ENCODE results near the gene GRIK2.

The GRIK2 gene

DNA sequence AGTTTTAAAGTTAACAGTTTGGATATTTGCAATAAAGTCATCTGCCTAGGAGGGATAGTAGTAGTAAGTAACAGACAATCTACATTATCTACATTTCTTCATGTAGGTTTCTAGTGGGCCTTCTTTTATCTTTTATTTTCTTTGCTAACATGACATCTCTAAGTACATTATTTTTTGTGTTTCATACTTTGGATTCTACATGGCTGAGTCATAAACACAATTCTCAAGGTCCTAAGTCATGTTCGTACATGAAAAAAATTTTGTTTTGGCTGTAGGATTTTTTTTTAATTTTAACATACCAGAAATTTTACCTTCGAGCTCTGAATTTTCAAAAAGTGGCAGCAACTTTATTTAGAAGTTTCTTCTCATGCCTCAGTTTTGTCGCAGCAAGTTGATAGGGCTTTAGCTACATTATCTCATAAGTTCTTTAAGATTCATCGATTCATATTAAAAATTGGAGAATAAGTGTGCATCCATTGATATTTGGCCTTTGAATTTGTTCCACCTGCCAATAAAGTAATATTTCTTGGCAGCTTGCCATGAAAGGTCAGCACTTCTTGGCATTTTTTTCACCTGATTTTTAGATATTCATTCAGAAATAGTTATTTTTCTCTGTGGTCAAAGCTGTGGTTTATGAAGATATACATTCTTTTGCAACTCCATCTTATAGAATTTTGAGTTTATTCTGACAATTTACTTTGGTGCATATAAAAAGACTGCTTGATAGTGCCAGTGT is 146.2 kb downstream of the GRIK2 start:
- no peak for DNase-seq (ENCODE audit: low spot score)

DNA sequence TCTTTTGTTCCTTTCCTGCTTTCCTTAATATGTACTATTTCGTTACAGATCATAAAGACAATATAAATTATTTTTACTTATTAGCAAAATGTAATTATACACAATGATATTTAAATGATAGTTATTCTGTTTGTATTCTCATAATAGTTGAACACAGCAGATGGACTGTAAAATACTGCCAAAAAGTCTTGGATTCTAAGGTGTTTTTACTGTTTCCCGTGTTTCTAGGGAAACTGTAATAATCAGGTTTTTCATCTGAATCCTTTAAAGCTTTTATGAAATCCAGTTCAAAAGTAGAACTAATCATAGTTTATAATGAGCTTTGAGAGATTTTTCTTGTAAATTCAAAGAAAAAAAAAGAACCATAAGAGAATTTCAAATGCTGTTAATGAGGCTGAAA is 148.4 kb downstream of the GRIK2 start:
- DNase-seq (ENCODE audit: low spot score): peak; percentile 50

DNA sequence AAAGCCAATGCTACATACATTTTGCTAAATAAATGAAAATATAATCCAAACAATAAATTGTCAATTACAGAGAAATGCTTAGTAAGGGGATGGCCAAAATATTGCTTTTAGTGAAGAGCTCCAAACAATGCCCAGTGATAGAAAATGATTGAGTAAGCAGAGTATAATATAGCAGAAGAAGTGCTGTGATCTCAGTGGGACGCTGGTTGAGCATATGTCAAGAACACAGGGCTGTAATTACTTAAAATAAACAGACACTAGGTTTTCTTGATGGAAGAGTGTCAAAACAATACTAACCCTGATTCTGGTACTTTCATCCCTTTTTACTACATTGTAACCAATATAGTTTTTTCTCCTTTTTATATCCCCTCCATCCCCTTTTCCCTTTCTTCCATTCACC is 150.3 kb downstream of the GRIK2 start:
- peak; percentile 81 for DNase-seq (ENCODE audit: low spot score)

DNA sequence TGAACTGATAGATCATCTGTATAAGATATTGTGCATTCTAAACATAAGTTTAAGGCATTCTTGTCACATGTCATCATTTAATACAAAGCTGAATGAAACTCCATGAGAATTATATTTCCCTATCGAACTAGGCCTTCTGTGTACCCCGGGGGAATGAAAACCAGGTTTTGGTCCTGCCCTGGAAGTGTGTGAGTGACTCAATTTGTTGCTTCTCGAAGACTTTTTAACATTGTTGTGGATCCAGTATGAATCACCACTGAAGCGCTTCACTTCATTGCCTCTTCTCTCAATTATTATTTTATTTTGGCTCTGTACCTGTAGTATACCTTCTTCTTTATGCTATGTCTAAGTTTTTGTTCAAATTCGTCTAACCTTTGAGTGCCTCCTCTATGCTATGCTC is 150.8 kb downstream of the GRIK2 start:
- DNase-seq (ENCODE audit: low spot score): no peak

DNA sequence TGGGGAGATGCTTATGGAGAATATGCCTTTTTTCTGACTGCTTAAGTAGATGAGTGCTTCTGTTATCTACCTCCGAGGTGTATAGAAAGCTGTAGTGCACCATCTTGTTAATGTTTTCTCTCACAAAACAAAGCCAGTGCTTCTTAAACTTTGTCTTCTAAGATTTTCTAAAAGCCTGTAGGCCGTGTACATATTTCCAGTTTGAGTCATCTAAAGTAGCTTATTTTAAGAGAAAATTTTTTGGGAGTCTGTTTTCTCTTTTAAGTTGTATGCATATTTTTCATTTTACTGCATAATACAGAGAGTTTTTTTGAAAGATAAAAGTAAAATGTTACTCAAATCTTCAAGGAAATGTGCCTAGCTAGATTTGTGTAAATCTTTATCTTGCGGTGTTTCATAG is 151.7 kb downstream of the GRIK2 start:
- DNase-seq (ENCODE audit: low spot score): no peak

DNA sequence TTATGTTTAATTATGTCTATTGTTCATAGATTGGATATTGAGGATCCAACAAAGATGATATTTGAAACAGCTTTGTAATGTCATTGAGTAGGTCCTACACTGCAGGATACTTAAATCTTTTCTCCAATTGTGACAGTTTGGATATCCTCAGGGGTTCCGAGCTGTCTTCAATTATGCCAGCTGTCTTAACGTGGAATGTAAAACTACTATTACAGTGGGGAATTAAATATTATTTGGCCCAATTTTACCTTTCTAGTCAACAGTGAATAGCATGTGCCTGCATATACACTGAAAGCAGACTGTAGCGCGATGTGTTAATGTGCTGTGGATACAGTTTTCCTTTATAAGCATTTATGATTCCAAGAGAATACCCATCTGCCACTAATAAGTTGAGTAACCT is 156.9 kb downstream of the GRIK2 start:
- DNase-seq (ENCODE audit: low spot score): peak; percentile 66

DNA sequence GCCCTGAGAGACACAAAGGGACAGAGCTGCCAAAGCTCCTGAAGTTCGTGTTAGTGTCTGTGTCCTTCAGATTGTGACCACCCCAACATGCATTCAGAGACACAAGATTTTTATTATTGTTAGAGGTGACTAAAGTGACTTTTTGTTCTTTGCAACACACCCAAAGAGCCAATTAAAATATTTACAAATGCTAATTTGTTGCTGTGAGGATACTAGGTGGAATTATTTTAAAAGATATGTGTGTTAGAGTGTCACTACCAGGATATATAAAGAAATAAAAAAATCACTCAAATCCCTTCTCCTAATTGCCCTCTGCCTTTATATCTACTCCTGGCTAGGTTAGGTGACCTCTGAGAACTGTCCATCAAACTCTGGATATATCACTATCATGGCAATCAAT is 160.7 kb downstream of the GRIK2 start:
- no peak for DNase-seq (ENCODE audit: low spot score)

DNA sequence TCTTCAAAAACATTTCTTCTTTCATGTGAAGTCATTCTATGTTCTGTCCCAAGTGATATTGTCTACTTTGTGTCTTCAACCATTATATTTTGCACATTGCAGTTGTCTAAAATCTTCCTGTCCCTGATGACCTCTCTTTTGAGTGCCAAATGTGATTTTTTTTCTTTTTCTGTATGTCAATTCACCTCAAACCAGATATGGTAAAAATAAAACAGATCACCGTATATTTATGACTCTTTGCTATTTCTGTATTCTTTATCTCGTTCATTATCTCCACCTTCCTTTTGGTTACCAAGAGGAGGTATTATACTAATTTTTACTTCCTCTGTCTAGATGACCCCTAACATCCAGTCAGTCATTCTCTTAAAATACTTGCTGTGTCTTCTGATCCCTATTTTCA is 165.2 kb downstream of the GRIK2 start:
- DNase-seq (ENCODE audit: low spot score): no peak

DNA sequence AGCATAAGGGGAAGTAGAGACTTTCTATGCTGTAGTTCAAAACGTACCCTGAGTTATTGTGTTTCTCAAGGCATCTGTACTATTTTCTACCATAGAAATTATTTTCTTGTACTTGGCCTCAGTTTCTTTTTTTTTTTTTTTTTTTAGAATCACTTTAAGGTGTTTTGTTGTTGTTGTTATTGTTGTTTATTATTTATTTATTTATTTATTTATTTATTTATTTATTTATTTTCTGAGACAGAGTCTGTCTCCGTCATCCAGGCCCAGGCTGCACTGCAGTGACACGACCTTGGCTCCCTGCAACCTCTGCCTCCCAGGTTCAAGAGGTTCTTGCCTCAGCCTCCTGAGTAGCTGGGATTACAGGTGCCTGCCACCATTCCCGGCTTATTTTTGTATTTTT is 179.1 kb downstream of the GRIK2 start:
- no peak for DNase-seq (ENCODE audit: low spot score)

DNA sequence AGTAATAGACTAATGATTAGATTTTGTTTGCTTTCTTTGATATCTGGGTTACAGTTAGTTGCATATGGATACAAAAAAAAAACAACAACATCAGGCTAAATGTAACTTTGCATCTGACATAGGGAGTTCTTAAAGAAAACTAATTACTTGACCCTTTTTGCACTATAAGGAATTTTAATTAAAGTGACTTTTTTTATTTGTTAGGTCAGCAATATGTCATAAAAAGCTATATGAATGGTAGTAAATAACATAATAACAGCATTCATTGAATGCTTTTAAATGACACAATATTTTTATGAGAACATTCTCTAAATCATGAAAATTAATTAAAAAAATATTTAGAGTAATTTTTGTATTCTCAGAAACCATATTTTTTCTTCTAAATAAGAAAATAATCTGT is 183.6 kb downstream of the GRIK2 start:
- DNase-seq (ENCODE audit: low spot score): no peak

DNA sequence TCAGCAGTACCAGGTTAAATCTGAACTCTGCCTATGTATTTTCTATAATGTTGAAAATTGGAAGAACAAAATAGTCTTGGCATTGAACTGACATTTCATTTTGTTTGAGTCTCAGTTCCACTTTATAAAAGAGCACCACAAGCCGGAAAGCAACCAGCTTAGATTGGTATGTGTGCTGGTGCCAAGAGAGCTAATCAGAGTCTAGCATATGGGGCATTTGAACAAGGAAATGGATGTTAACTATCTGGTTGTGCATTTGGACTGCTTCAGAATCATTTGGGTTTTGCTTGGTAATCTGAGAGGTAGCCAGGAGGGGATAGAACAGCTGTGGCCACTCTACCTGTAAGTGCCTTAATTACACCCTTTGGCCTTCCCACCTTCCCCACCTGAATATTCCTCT is 184.8 kb downstream of the GRIK2 start:
- DNase-seq (ENCODE audit: low spot score): peak; percentile 50

DNA sequence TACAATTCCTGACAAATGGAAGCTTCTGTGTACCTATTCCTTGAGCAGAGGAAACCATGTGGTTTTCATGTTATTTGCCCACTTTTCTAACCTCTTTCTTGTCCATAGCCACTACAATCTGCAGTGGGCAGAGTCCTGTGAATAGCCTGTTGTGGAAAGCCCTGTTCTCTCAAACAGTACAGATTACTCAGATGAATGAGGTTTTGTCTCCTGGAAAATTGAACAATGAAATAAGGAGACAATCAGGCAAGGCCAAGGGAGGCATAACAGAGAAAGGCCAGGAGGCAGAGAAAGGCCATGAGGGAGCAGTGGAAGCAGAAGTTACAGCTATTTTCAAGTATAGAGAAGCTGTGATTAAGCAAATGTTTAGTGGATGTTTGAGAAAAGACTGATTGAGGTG is 189.3 kb downstream of the GRIK2 start:
- no peak for DNase-seq (ENCODE audit: low spot score)

DNA sequence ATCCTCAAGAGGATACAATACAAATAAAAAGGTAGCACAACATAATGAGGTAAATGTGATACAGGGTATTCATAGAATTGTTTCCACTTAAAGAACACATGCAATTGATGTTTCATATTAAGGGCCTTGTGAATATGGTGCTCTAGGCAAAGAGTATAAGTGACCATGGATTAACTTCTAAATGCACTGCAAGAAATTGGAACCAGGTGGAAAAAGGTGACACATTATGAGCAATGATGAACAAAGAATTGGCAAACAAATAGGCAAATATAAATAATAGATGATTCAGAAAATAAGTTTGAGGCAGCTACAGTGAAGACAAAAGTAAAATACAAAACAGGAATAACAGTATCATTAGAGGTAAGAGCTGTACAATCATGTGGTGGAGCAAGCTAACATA is 192.0 kb downstream of the GRIK2 start:
- no peak for DNase-seq (ENCODE audit: low spot score)

DNA sequence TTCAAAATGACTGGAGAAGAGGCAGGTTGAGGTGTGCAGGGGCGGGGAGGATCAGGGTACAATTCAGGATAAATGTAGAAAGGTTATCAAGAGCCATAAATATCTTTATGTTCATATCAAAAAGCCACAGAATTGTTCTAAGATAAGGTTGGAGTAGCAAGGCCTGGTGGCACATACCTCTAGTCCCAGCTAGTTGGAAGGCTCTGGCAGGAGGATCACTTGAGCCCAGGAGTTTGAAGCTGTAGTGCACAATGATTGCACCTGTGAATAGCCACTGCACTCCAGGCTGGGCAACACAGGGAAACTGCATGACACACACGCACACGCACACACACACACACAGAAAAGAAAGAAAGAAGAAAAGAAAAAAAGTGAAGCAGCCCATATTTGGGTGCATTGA is 194.8 kb downstream of the GRIK2 start:
- no peak for DNase-seq (ENCODE audit: low spot score)

DNA sequence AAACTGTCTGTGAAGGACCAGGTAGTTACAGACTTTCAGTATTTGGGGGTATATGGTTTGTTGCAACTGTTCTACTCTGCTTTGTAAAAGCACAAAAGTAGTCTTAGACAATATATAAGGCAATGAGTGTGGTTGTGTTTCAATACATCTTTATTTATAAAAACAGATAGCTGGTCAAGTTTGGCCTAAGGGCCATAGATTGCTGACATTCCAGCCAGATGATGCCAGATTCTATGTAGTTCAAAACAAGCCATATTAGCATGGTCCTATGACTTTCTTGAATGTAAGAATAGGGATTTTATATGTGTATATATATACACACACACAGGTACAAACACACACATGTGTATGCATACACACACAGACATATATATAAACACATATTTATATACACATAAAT is 201.8 kb downstream of the GRIK2 start:
- DNase-seq (ENCODE audit: low spot score): no peak

DNA sequence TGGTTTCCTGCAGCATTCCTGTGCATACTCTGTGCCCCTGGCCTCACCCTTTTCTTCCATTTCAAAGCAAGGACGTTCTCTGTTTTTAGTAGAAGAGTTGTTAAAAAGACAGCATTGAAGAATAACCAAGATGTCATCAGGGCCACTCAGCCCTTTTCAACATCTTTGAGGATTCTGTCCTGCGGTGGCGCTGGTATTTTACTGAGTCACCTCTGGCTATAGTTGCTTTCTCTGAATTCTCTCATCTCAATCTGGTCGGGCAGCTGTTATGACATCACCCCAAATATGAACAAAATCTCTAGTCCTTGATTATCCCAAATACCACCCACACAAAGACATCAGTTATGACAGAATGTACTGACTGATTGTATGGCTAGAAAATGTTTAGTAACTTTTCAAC is 204.2 kb downstream of the GRIK2 start:
- no peak for DNase-seq (ENCODE audit: low spot score)

DNA sequence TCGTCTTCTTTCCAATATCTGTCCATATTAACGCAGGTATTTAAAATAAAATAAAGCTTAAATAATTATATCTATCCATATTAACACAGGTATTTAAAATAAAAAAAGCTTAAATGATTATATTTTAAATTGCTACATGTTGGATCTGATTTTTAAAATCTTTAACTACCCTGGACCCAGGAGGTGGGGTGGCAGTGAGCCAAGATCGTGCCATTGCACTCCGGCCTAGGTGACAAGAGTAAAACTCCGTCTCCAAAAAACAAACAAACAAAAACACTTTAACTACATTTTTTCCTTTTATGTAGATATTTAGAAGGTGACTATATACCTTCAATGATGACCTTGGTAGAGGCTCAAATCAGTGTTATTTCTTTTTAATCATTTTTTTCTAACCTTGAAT is 211.9 kb downstream of the GRIK2 start:
- no peak for DNase-seq (ENCODE audit: low spot score)

DNA sequence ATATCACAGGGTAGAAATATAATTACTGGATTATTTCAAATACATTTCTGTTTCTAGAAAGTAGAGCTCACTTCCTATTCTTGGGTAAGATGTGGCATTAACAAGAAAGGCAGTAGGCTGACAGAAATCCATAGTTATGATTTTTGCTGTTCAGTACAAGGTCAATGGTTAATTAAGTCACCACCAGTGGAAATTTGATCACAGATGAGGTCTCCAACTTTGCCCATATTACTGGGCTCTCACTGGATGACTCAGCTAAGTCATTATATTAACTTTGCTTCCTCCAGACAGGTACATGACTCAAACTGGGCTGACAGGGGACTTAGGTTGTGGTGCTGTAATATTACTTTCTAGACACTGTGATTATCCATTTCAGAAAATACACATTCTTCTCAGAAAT is 212.4 kb downstream of the GRIK2 start:
- DNase-seq (ENCODE audit: low spot score): no peak

DNA sequence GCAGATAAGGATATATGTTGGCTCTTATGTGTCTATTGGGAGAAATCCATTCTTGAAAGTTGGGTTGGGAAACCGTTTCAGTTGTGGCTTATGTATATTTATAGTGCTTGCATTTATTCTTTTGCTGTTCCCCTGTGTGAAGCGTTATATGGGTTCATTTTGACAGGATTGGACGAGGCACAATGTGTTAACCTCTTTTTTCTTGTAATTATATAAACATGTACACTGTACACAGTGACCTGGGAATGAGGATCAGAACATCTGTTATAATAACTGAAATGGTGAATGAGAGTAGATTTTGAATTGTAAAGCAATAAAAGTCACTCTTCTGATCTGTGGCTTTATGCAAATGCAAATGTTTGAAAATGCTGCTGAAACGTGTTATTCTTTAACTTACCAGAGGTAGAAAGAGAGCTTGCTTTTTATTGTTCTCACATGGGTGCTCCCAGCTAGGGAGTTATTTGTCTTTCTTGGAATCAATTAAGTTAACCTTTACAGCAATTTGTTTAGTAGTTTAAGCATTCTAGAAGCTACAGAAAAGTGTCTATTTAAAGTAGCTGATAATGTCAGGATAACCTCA is 213.7 kb downstream of the GRIK2 start:
- DNase-seq (ENCODE audit: low spot score): peak; percentile 47

DNA sequence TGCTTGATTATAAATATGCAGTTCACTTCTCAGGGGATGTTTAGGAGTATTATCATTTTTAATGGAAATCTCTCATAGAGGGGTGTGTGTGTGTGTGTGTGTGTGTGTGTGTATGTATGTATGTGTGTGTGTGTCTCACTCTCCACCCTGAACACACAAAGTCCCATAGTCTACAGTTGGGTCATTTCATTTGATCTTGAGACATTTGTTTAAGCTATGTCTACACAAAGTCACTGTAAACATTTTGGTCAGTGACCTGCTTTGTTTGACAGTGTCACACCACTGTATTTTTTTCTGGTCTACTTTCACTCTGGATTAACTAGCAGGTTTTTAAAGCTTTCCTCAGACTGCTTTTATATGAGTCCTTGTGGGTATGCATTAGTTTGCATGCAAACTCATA is 215.2 kb downstream of the GRIK2 start:
- DNase-seq (ENCODE audit: low spot score): no peak

DNA sequence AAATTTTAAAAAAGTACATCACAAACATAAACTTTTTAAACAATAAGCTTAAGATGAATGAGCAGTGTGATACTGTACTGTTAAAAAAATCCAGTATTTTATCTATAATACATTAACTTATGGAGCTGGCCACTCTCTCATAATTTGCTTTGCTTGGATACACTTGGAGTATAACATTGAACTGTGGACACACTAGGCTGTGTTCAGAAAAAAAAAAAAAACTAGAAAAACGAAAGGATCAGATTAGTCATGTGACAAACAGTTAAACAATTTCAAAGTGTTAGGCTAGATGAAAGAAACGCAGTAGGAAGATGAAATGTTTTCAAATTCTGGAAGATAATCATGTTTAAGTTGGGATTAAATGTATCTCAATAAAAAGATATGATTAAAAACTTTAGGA is 220.0 kb downstream of the GRIK2 start:
- DNase-seq (ENCODE audit: low spot score): no peak

DNA sequence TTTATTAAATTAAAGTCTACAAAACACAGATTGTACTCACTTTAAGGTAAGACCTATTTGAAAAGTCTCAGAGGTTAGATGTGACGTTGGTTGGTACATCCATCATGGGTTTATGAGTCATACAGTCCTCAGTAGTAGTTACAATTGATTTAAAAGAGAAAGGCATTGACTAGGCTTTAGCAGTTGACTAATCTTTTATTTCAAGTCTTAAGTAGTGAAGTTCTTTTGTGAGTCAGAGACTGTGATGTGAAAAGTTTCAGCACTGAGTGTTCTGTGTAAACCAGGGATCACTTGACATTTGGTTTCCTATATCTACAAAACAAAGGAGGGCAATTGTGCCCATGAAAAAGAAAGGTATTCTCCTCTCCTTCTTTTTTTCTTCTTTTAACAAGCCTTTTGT is 221.3 kb downstream of the GRIK2 start:
- DNase-seq (ENCODE audit: low spot score): no peak

DNA sequence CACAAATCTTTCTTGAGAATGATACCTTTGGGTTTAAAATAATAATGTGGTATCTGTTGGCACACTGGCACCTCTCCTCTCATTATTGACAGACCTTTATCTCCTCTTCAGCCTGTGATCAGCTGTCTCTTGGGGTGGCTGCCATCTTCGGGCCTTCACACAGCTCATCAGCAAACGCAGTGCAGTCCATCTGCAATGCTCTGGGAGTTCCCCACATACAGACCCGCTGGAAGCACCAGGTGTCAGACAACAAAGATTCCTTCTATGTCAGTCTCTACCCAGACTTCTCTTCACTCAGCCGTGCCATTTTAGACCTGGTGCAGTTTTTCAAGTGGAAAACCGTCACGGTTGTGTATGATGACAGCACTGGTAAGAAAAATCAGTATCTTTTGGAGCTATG is 232.8 kb downstream of the GRIK2 start:
- peak; percentile 63 for DNase-seq (ENCODE audit: low spot score)

DNA sequence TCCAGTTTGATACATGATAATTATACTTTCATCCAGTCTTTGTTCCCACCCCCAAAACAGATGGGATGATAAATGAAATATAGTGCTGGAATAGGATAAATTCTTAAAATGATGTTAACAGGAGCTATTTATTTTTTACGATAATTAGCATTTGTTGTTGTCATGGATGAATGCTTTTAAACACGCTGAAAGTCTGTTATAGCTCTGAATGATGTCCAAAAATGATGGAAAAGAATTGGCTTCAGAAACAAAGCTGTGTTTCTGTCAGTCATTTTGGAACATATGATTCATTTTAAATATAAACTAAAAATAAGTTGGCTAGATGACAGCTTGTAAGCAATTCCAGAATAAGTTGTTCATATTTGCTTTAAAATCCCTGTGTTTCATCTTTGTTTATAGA is 237.4 kb downstream of the GRIK2 start:
- peak; percentile 62 for DNase-seq (ENCODE audit: low spot score)
